Type B pancreatic cell (in vitro differentiated cells): Measurements from ENCODE around the gene CYBA. TPM values are rescaled to one million over a fixed set of nuclear protein-coding genes. Genes with fewer than 3 reads are reported as not detected.

Experiments
- DNase-seq: peaks from one replicate; pipeline ENCODE4 v3.0.0; 2021; ENCODE audit warnings: mixed read lengths; ENCODE audit not compliant: unreplicated experiment; ENCODE audit errors: extremely low spot score
- H3K27ac Mint-ChIP-seq: 2 replicates; pipeline ENCODE4 v1.8.0; 2021; ENCODE audit warnings: mild to moderate bottlenecking, mixed read lengths
- H3K27me3 Mint-ChIP-seq: 2 replicates; pipeline ENCODE4 v1.8.0; 2021; ENCODE audit warnings: mixed read lengths
- H3K36me3 Mint-ChIP-seq: 2 replicates; pipeline ENCODE4 v1.8.0; 2021; ENCODE audit warnings: mixed read lengths
- H3K4me1 Mint-ChIP-seq: one replicate; pipeline ENCODE4 v1.8.0; 2021; ENCODE audit warnings: mixed read lengths; ENCODE audit not compliant: unreplicated experiment
- H3K4me3 Mint-ChIP-seq: 2 replicates; pipeline ENCODE4 v1.8.0; 2021; ENCODE audit warnings: mild to moderate bottlenecking, mixed read lengths
- H3K9me3 Mint-ChIP-seq: 2 replicates; pipeline ENCODE4 v1.8.0; 2021; ENCODE audit warnings: mixed read lengths
- total RNA-seq: library from RNA; stranded (reverse); gene quantifications from 2 replicates; pipeline ENCODE4 v1.2.1, GENCODE V29; 2021; ENCODE audit warnings: low replicate concordance
- TF ChIP-seq, protein P1 (sequence below): fragments of 200-600 bp; sonication (generic); conservative IDR thresholded peaks from 2 replicates; pipeline ENCODE4 v1.5.0; 2021; ENCODE audit warnings: antibody characterized with exemption, mild to moderate bottlenecking

Gene CYBA
- total RNA-seq, 1 donor from 2014 or later: 120 TPM

DNA sequence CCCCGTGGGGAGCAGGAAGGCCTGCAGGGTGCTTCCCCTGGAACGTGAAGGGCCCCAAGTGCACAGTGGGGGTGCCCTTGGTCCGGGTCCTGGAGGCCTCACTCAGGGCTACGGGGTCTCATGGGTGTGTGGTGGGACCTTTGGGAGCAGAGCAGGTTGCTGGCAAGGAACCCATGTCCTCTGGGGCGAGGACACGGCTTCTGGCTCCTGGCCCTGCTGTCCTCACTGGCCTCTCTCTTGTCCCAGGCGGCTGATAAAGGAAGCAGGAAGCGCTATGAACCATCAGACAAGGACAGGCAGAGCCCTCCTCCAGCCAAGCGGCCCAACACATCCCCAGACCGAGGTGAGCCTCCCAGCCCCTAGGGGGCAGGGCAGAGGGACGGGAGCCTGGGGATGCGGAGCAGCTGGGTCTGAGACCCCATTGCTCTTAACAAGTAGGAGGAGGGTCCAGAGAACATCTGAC is 22.3 kb downstream of the CYBA start:
- Mint-ChIP-seq H3K27ac (no peak overlapping the region), H3K4me3 (no peak overlapping the region), H3K9me3 (no peaks in the 10 kb centered on the region), H3K4me1 (no peaks in the 10 kb centered on the region), H3K27me3 (no peaks in the 10 kb centered on the region), H3K36me3 (no peaks in the 10 kb centered on the region)
- TF ChIP-seq, protein P1, sequence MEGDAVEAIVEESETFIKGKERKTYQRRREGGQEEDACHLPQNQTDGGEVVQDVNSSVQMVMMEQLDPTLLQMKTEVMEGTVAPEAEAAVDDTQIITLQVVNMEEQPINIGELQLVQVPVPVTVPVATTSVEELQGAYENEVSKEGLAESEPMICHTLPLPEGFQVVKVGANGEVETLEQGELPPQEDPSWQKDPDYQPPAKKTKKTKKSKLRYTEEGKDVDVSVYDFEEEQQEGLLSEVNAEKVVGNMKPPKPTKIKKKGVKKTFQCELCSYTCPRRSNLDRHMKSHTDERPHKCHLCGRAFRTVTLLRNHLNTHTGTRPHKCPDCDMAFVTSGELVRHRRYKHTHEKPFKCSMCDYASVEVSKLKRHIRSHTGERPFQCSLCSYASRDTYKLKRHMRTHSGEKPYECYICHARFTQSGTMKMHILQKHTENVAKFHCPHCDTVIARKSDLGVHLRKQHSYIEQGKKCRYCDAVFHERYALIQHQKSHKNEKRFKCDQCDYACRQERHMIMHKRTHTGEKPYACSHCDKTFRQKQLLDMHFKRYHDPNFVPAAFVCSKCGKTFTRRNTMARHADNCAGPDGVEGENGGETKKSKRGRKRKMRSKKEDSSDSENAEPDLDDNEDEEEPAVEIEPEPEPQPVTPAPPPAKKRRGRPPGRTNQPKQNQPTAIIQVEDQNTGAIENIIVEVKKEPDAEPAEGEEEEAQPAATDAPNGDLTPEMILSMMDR: peak; percentile 68
- DNase-seq: no peak

DNA sequence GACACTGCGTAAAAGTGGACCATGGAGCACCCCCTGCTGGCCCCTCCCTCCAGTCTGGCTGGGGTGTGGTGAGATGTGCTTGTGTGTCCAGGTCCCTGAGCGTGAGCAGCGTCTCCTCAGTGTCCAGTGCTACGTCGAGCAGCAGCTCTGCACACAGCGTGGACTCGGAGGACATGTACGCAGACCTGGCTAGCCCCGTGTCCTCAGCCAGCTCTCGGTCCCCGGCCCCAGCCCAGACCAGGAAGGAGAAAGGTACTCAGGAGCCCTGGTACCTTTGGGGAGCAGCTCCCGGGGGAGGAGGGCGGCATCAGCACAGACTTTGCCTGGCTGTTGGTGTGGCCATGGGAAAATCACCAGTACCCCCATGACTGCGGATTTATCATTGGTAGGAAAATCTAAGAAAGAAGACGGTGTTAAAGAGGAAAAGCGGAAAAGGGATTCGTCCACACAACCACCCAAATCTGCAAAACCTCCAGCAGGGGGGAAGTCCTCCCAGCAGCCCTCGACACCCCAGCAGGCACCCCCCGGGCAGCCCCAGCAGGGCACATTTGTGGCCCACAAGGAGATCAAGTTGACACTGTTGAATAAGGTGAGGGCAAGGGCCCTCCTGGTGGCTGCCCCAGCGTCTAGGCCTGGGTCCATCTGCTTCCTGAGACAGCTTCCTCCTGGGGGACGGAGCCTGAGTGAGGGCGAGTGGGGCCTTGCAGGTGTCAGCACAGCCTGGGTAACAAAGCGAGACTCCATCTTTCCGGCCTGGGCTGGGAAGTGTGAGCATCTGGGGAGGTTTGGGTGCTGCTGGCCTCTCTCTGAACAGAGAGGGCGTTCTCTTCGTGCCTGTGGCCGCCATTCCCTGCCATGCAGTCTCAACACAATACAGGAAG is 23.1 kb downstream of the CYBA start:
- H3K36me3 Mint-ChIP-seq: no peaks in the 10 kb centered on the region
- H3K4me3 Mint-ChIP-seq: no peak overlapping the region
- H3K4me1 Mint-ChIP-seq: no peaks in the 10 kb centered on the region
- DNase-seq: no peak
- H3K27ac Mint-ChIP-seq: no peak overlapping the region
- TF ChIP-seq, protein P1: no peak
- no peaks in the 10 kb centered on the region for H3K27me3 Mint-ChIP-seq
- H3K9me3 Mint-ChIP-seq: no peaks in the 10 kb centered on the region

DNA sequence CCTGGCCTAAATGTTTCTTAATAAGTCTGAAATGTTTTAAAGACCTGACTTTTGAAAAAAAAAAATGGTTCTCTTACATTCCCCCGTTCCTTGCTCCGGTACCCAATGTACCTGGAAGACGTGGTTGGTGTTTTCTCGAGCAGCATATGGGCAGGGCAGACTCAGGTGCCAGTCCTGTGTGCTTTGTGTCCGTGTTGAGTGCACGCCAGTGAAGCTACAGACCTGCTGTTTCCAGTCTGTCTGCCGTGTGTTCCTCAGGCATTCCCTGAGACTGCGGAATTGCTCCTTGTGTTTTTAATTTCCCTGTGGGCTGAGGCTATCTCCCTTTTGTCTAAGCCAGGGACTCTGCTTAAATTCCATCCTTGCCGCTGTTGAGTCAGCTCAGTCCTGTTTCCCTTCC is 24.2 kb downstream of the CYBA start:
- Mint-ChIP-seq H3K4me1 (no peaks in the 10 kb centered on the region), H3K27ac (no peak overlapping the region), H3K27me3 (no peaks in the 10 kb centered on the region), H3K9me3 (no peaks in the 10 kb centered on the region), H3K4me3 (no peak overlapping the region), H3K36me3 (no peaks in the 10 kb centered on the region)
- no peak for DNase-seq
- TF ChIP-seq, protein P1: no peak

DNA sequence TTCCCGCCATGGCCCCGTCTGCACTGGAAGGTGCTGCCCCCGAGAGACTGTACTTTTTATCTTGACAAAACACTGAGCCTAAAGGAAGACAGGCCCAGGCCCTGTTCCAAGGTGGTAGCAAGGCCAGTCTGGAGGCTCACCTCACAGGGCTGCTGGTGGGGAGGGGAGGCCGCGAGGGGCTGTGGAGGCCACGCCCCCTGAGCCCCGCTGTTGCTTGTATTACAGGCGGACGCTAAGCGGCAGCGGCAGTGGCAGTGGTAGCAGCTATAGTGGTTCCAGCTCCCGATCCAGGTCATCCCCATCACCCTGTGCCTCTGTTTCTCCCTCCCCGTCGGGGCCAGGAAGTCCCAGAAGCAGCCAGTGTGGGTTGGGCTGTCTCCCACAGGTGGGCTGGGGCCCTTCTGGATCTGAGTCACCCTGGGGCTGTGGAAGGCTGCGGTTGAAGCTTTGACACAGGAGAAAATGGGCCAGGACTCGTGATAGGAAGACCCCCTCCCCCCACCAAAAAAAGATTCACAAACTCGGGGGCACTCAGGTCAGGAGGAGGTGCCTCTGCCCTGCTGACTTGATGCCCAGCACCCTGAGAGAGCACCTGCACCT is 25.8 kb downstream of the CYBA start:
- H3K36me3 Mint-ChIP-seq: no peaks in the 10 kb centered on the region

DNA sequence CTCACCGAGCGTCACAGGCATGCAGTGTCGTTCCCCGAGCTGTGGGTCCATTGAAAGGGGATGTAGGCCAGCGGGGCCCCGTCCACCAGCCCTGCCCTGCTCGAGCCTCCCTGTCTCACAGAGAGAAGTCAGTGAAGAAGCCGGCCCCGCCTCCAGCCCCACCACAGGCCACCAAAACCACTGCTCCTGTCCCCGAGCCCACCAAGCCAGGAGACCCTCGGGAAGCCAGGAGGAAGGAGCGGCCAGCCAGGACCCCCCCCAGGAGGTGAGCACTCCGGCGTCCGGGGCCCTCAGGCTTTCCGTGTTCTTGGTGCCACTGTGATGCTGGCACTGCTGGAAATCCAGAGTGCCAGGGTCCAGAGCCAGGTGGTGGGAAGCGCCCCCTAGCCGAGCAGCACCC is 26.4 kb downstream of the CYBA start:
- no peaks in the 10 kb centered on the region for H3K36me3 Mint-ChIP-seq

More for the DNA sequence above, 25.8 kb downstream of the CYBA start:
- Mint-ChIP-seq H3K27me3 (no peaks in the 10 kb centered on the region), H3K27ac (no peak overlapping the region), H3K9me3 (no peaks in the 10 kb centered on the region), H3K4me3 (no peak overlapping the region), H3K4me1 (no peaks in the 10 kb centered on the region)
- TF ChIP-seq, protein P1: no peak
- no peak for DNase-seq

More for the DNA sequence above, 26.4 kb downstream of the CYBA start:
- TF ChIP-seq, protein P1: no peak
- Mint-ChIP-seq H3K4me1 (no peaks in the 10 kb centered on the region), H3K27ac (no peak overlapping the region), H3K27me3 (no peaks in the 10 kb centered on the region), H3K4me3 (no peak overlapping the region), H3K9me3 (no peaks in the 10 kb centered on the region)
- DNase-seq: no peak
